Endothelial cell of umbilical vein (primary cell): Measurements from ENCODE around the gene CSRP2. TPM values are rescaled to one million over a fixed set of nuclear protein-coding genes. Genes with fewer than 3 reads are reported as not detected.

Source experiments
- BruUV-seq: library from RNA; stranded (reverse); fragments of 400-500 nt; replicated peaks from 2 replicates; lab custom pipeline; 2021; lab: Mats Ljungman, UMichigan
- CTCF ChIA-PET: fragments of 300-600, 350-600 bp; sonication (Branson Sonifier 250); formaldehyde crosslinking; loops from one replicate; lab custom pipeline; 2021; ENCODE audit warnings: antibody characterized with exemption, inconsistent platforms; lab: Charles Lee
- POLR2A ChIA-PET: fragments of 300-600, 350-600 bp; sonication (Branson Sonifier 250); formaldehyde crosslinking; loops from one replicate; lab custom pipeline; 2021; ENCODE audit warnings: antibody characterized with exemption, inconsistent platforms; lab: Charles Lee
- DNase-seq: peaks from one replicate; pipeline ENCODE4 v3.0.0-alpha.2; 2011; ENCODE audit warnings: low read depth, low spot score
- FAIRE-seq: peaks from 2 replicates; lab custom pipeline; 2011; peaks lifted over from hg19 to GRCh38; lab: Jason Lieb, UNC
- H2AFZ ChIP-seq: 2 replicates; pipeline ENCODE4 v1.6.0; 2012; ENCODE audit warnings: low read depth, low read length, control low read depth, inconsistent platforms
- H3K27ac ChIP-seq: 2 replicates; pipeline ENCODE4 v1.5.1; 2011; ENCODE audit warnings: low read depth, mild to moderate bottlenecking, control low read depth, low read length, moderate library complexity; ENCODE audit not compliant: insufficient read depth
- H3K27me3 ChIP-seq, 2 experiments: 2 replicates each; pipeline versions ENCODE4 v1.6.0 to v1.6.1; 2011; ENCODE audit warnings: low read length in 2 of 2, mixed read lengths in 1 of 2; ENCODE audit not compliant: control insufficient read depth in 2 of 2, insufficient read depth in 2 of 2
- H3K36me3 ChIP-seq, 2 experiments: 2 replicates in 1 of 2; 3 replicates in 1 of 2; pipeline ENCODE4 v1.5.1; 2011; ENCODE audit warnings: low read length in 2 of 2, mild to moderate bottlenecking in 1 of 2, moderate library complexity in 1 of 2; ENCODE audit not compliant: control insufficient read depth in 2 of 2, insufficient read depth in 2 of 2; ENCODE audit errors: extremely low read depth in 1 of 2
- H3K4me1 ChIP-seq: 3 replicates; pipeline ENCODE4 v1.5.1; 2011; ENCODE audit warnings: mild to moderate bottlenecking, low read length; ENCODE audit not compliant: control insufficient read depth, insufficient read depth; ENCODE audit errors: extremely low read depth
- H3K4me2 ChIP-seq: 2 replicates; pipeline ENCODE4 v1.6.1; 2011; ENCODE audit warnings: low read length, control low read depth, mixed read lengths; ENCODE audit not compliant: insufficient read depth
- H3K4me3 ChIP-seq, 3 experiments: fragments of 200-600 bp in 1 of 3; sonication (generic), shearing (Covaris generic) in 1 of 3; replicated peaks in 1 of 3; 2 replicates each; pipeline ENCODE4 v1.5.1; 2011 to 2016; ENCODE audit warnings: control low read depth in 3 of 3, low read length in 3 of 3, mild to moderate bottlenecking in 2 of 3, inconsistent platforms in 1 of 3, low read depth in 1 of 3, moderate library complexity in 1 of 3; ENCODE audit not compliant: insufficient read depth in 1 of 3
- H3K79me2 ChIP-seq: 2 replicates; pipeline ENCODE4 v1.6.0; 2012; ENCODE audit warnings: low read length, inconsistent platforms; ENCODE audit not compliant: control insufficient read depth, insufficient read depth
- H3K9ac ChIP-seq: replicated peaks from 2 replicates; pipeline ENCODE3; 2011; ENCODE audit warnings: low read length, control low read depth; ENCODE audit not compliant: insufficient read depth; ENCODE audit errors: extremely low read depth
- H3K9me1 ChIP-seq: replicated peaks from 3 replicates; pipeline ENCODE4 v1.6.0; 2011; ENCODE audit warnings: mild to moderate bottlenecking, low read length; ENCODE audit not compliant: control insufficient read depth, insufficient read depth; ENCODE audit errors: extremely low read depth
- H3K9me3 ChIP-seq: replicated peaks from 2 replicates; pipeline ENCODE4 v1.5.1; 2012; ENCODE audit warnings: low read length, inconsistent platforms; ENCODE audit not compliant: control insufficient read depth, insufficient read depth
- H4K20me1 ChIP-seq: replicated peaks from 2 replicates; pipeline ENCODE3; 2011; ENCODE audit warnings: mild to moderate bottlenecking, low read length; ENCODE audit not compliant: control insufficient read depth, insufficient read depth; ENCODE audit errors: extremely low read depth
- EZH2 ChIP-seq: IDR thresholded peaks from 2 replicates; pipeline ENCODE4 v1.6.1; 2012; ENCODE audit warnings: borderline replicate concordance, low read depth, mild to moderate bottlenecking, moderate library complexity, low read length, inconsistent platforms; ENCODE audit not compliant: severe bottlenecking
- JUN ChIP-seq: IDR thresholded peaks from 2 replicates; pipeline ENCODE4 v1.6.1; 2011; ENCODE audit warnings: borderline replicate concordance, low read depth; ENCODE audit not compliant: insufficient read length, insufficient read depth
- MYC ChIP-seq: IDR thresholded peaks from one replicate; pipeline ENCODE4 v1.6.1; 2011; ENCODE audit warnings: mild to moderate bottlenecking, low read depth, low read length
- dilution Hi-C: fragments of 300-500 bp; cut with MboI; formaldehyde crosslinking; loops from one replicate; pipeline ENCODE4 v1.15.0; 2019; ENCODE audit warnings: low sequenced_read_pairs; ENCODE audit not compliant: extremely low pct_ligation_motif_present
- intact Hi-C: fragments of 100-400 bp; cut with micrococcal nuclease; formaldehyde crosslinking; loops from one replicate; pipeline ENCODE4 v1.10.0; 2022
- polyA plus RNA-seq, 4 experiments: library from polyadenylated mRNA; depleted of rRNA in 3 of 4; stranded (reverse) in 3 of 4; unstranded in 1 of 4; fragments of >200 nt; gene quantifications; 2 replicates each; pipeline versions ENCODE4 v1.2.1 to v1.2.3, GENCODE V29; 2011 to 2012; ENCODE audit warnings: missing spikeins in 1 of 4
- total RNA-seq: library from RNA; stranded (reverse); gene quantifications from 2 replicates; pipeline ENCODE4 v1.2.3, GENCODE V29; 2021
- TF ChIP-seq, protein P1 (sequence below), 2 donors: IDR thresholded peaks; 1 replicate in 1 of 2; 2 replicates in 1 of 2; pipeline ENCODE4 v1.5.1; 2011; ENCODE audit warnings: low read length in 2 of 2, mild to moderate bottlenecking in 2 of 2, moderate library complexity in 2 of 2, control low read depth in 1 of 2, inconsistent platforms in 1 of 2, low read depth in 1 of 2; ENCODE audit not compliant: insufficient read depth in 1 of 2; ENCODE audit errors: extremely low read depth in 1 of 2

The CSRP2 gene
- total and polyA plus RNA-seq, 2 donors (not counting 3 experiments of a cell fraction or from before 2014, with no cell fraction given) = 8.8 to 13.4 TPM

DNA sequence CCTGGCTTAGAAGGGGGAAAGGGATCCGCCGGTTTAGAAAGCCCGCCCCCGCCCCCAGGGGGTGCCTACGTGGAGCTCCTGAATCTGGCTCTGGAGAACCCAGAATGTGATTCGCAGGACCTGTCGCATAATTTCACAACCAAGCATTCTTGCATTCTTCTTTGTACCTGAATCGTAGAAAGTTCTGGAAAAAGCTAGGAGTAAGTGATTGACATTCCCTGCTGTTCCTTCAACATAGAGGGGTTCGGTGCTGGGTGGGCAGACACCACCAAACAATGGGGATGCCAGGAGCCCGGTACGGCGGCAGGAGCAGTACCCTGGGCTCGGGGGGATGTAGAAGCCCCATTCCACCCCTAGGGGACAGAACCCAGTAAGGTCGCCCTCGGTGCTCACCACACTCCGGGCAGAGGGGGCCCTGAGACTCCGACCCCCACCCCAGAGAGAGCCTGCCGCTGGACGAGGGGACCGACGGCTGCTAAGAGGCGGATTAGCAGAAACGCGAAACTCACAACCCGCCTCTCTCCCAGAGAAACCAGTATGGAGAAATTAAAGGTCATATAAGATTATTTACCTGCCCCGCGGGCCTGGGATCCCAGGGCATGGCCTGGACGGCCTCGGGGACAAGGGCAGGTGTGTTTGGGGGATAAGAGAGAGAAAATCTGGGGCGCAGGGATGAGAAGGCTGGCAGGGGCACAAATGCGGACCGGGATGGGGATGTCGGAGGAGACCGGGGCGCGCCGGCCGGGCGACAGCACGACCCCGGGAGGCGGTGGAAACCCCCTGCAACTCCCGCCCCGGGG, 520 bp downstream of the CSRP2 start:
- Histone ChIP-seq H3K9me1 (no peaks in the 10 kb centered on the region), H2AFZ (peak overlapping the region; percentile 87), H3K9me3 (no peaks in the 10 kb centered on the region), H3K79me2 (no peaks in the 10 kb centered on the region), H3K9ac (peak overlapping the region; percentile 89), H3K27me3 (no peaks in the 10 kb centered on the region), H3K36me3 (no peaks in the 10 kb centered on the region), H4K20me1 (no peaks in the 10 kb centered on the region), H3K4me1 (peaks cover 9% of the 10 kb centered on the region), H3K4me2 (peak overlapping the region; percentile 92), H3K27ac (no peak overlapping the region), H3K4me3 (peak overlapping the region; percentile 83 to 92 (median 89))
- POLR2A ChIA-PET = interaction anchor here (0.8 kb wide), 1 partner anchor 75 kb away, joined by 8 read pairs; no protein-coding TSS in a partner anchor
- peak; percentile 49 for TF ChIP-seq EZH2
- no peak for TF ChIP-seq JUN
- no peak for TF ChIP-seq MYC
- TF ChIP-seq, protein P1, sequence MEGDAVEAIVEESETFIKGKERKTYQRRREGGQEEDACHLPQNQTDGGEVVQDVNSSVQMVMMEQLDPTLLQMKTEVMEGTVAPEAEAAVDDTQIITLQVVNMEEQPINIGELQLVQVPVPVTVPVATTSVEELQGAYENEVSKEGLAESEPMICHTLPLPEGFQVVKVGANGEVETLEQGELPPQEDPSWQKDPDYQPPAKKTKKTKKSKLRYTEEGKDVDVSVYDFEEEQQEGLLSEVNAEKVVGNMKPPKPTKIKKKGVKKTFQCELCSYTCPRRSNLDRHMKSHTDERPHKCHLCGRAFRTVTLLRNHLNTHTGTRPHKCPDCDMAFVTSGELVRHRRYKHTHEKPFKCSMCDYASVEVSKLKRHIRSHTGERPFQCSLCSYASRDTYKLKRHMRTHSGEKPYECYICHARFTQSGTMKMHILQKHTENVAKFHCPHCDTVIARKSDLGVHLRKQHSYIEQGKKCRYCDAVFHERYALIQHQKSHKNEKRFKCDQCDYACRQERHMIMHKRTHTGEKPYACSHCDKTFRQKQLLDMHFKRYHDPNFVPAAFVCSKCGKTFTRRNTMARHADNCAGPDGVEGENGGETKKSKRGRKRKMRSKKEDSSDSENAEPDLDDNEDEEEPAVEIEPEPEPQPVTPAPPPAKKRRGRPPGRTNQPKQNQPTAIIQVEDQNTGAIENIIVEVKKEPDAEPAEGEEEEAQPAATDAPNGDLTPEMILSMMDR (IDR thresholded peaks at IDR 0.05; ENCODE audit: extremely low read depth in 1 of 2, insufficient read depth in 1 of 2, low read depth in 1 of 2, low read length in 2 of 2) = peak; percentile 14 to 27
- intact Hi-C loops = loop anchor here (2.0 kb wide), 2 partner anchors 49 to 133 kb away; no protein-coding TSS in a partner anchor
- TSS peak; percentile 50 for BruUV-seq
- dilution Hi-C loops = no loop called here
- CTCF ChIA-PET = interaction anchor here (0.6 to 3.2 kb wide), 5 partner anchors 12 to 1416 kb away, joined by 3 to 19 read pairs (median 4); no protein-coding TSS in a partner anchor
- FAIRE-seq (no peak), DNase-seq (peak; percentile 22)
